Stomach (tissue), 4 donors: Measurements from ENCODE around the gene VSTM4.

Experiments
- EP300 ChIP-seq: sonication (generic); formaldehyde crosslinking; IDR thresholded peaks from one replicate; pipeline ENCODE4 v1.6.1; 2017; ENCODE audit warnings: antibody characterized with exemption
- POLR2A ChIP-seq, 4 donors: fragments of 450-650 bp; IDR thresholded peaks; one replicate each; pipeline ENCODE4 v1.6.1; 2016; ENCODE audit warnings: antibody characterized with exemption in 4 of 4, control low read depth in 2 of 4, mild to moderate bottlenecking in 1 of 4, moderate library complexity in 1 of 4
- POLR2AphosphoS5 ChIP-seq, 3 donors: sonication (generic); formaldehyde crosslinking; IDR thresholded peaks; one replicate each; pipeline ENCODE4 v1.6.1; 2016; ENCODE audit warnings: antibody characterized with exemption in 3 of 3
- TF ChIP-seq, protein P1 (sequence below), 7 experiments: fragments of 450-650 bp in 4 of 7; fragments of 200-600 bp in 3 of 7; sonication (generic) in 3 of 7; IDR thresholded peaks; one replicate each; pipeline ENCODE4 v1.5.1; 2016 to 2019; ENCODE audit warnings: antibody characterized with exemption in 7 of 7, control low read depth in 2 of 7, mild to moderate bottlenecking in 1 of 7

- TF ChIP-seq, protein P1, sequence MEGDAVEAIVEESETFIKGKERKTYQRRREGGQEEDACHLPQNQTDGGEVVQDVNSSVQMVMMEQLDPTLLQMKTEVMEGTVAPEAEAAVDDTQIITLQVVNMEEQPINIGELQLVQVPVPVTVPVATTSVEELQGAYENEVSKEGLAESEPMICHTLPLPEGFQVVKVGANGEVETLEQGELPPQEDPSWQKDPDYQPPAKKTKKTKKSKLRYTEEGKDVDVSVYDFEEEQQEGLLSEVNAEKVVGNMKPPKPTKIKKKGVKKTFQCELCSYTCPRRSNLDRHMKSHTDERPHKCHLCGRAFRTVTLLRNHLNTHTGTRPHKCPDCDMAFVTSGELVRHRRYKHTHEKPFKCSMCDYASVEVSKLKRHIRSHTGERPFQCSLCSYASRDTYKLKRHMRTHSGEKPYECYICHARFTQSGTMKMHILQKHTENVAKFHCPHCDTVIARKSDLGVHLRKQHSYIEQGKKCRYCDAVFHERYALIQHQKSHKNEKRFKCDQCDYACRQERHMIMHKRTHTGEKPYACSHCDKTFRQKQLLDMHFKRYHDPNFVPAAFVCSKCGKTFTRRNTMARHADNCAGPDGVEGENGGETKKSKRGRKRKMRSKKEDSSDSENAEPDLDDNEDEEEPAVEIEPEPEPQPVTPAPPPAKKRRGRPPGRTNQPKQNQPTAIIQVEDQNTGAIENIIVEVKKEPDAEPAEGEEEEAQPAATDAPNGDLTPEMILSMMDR (IDR thresholded peaks at IDR 0.05), result no peak
- TF ChIP-seq POLR2AphosphoS5 (IDR thresholded peaks at IDR 0.05) (no peak), POLR2A (IDR thresholded peaks at IDR 0.05) (no peak), EP300 (no peak)
Measured at GRCh38 chr10:49131507-49132361, 16.4 kb upstream of the VSTM4 start.
